GM21423 (cell line): ENCODE measurements around the gene ASL.
"Not testable (repeated sequence)": the region's sequence is repeated elsewhere in the genome, so short reads cannot be mapped to it uniquely, and the experiment has no call there.

Experiments
- ATAC-seq: cut with Tn5 transposase; IDR thresholded peaks from one replicate; pipeline ENCODE4 v1.9.1; 2021; ENCODE audit warnings: mild to moderate bottlenecking, moderate library complexity; ENCODE audit not compliant: unreplicated experiment

Gene ASL

GRCh38 chr7:66075590-66076461 is at the start of gene ASL:
Gene ASL (plus strand): TSS chr7:66075819. CDS start chr7:66076082, 263 bp downstream.
- peak; percentile 99 for ATAC-seq

DNA sequence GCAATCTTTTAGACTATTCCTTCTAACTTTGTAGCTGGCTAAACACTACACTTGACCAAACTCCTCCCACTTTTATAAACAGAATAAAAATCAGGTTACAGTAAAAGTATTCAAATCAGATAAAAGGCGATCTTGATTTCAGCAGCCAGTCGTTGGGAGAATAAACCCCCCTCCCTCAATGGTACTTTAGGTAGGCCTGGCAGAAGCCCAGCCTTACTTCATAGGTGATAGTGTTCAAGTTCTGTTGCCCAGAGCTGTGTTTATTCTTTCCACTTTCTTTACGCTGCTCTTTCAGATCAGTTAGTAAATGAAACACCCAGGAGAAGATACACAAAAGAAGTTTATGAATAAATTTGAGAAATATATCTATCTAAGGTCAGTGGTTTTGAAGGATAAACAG is 47.3 kb upstream of the ASL start:
- not testable (repeated sequence) for ATAC-seq

DNA sequence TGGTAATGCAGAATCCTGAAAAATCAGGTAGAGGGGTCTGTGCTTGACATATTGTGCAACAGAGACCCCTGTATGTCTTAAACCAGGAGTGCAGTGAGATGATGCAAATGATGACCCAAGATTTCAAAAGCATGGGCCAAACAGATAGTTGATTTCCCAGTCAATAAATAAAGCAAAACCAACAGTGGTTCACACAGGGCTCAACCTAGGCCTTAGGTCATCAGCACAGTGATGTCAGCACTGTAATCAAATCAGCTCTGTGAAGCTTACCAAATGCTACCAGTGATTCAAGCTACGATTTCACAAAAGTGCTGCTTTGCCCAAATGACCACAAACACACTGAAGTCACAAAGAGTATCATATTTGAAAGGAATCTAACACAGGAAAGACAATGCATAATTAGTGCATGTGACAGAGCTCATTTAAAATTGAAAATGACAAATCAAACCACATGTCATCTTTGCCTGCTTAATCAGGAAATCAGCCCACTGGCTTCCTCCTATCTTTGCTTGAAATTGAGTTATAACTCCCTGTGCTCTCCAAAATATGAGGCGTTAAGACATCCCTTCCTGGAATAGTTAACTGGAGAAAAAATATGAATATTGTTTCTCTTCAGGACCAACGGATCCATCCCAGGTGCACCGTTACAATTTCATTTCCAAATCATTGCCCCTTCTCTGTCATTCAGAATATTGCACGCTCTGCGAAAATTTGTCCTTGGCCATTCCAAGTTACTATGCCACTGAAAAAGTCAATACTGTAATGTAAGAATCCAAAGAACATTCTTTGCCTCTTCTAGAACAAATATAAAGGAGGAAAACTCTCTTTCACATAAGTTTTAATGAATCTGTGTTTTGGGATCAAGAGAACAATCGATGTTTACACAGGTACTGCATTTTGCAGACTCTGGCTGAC is 41.9 kb upstream of the ASL start:
- ATAC-seq: no peak

GRCh38 chr7:66034436-66035010 is 41.1 kb upstream of the ASL start:
- not testable (repeated sequence) for ATAC-seq

DNA sequence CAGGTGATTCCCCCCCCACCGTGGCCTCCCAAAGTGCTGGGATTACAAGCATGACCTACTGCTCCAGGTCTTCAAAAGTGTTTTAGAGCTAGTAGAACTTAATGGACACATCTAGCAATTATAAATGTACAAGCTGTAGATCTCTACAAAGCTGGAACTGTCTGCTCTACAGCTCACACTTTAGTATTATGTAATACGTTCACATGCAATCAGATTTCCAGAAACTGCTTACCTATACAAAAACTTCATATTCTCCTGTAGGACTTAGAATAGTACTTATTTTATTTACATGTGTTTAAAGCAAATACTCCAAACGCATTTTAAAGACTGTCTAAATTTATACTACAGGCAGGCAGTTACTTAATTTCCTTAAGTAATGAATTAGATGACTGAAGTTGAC is 39.2 kb upstream of the ASL start:
- no peak for ATAC-seq

DNA sequence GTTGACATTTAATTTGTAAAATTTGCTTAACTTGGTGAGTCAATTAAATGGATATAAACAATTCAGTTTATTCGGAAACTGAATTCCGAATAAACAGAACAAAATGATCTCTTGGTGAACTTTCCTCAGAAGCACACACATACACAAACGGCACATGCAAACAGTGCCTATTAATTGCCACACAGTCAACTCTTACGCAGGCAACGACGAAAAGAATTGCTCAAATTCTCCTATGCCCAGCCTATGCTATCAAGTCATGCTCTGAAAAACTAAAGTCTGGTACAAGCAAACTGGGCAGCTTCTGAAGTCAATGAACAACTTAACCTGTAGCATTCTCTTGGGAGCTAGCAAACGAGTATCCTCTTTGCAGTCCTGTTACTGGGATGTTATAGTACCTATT is 38.8 kb upstream of the ASL start:
- ATAC-seq: no peak

- ATAC-seq: peak; percentile 45
Measured at GRCh38 chr7:66039094-66039670, 36.4 kb upstream of the ASL start.

- no peak for ATAC-seq
Measured at GRCh38 chr7:66043681-66044497, 31.7 kb upstream of the ASL start.

DNA sequence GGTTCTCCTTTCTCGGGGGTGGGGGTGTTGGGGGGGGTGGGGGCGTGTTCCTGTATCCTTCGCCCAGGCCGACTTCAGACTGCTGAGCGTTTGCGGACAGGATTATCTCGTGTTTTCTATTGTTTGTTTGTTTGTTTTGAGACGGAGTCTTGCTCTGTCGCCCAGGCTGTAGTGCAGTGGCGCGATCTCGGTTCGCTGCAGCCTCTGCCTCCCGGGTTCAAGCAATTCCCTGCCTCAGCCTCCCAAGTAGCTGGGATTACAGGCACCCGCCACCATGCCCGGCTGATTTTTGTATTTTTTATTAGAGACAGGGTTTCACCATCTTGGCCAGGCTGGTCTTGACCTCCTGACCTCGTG is 31.1 kb upstream of the ASL start:
- not testable (repeated sequence) for ATAC-seq

DNA sequence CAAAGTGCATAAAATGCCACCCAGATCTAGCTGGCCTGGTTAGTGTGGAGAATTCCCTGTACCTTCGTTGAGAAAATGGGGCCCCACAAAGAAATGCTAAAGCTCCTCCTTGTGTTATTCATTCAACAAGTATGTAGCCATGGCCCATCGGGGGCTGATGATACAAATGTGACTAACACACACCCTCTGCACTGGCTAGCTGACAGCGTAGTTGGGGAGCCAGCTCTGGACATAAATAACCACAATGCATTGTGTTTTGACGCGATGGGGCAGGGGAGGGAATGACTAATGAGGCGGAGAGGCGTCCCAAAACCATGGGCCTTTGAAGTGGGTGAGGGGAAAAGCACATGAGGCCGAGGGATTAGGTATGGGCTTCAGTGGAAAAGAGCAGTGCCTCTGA is 28.2 kb upstream of the ASL start:
- ATAC-seq: no peak

DNA sequence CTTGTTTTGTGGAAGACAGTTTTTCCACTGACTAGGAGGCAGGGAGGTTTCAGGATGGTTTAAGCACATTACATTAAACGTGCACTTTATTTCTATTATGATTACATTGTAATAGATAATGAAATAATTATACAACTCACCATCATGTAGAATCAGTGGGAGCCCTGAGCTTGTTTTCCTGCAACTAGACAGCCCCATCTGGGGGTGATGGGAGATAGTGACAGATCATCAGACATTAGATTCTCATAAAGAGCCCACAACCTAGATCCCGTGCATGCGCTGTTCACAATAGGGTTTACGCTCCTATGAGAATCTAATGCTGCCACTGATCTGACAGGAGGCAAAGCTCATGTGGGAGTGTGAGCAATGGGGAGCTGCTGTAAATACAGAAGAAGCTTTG is 25.7 kb upstream of the ASL start:
- ATAC-seq: not testable (repeated sequence)

DNA sequence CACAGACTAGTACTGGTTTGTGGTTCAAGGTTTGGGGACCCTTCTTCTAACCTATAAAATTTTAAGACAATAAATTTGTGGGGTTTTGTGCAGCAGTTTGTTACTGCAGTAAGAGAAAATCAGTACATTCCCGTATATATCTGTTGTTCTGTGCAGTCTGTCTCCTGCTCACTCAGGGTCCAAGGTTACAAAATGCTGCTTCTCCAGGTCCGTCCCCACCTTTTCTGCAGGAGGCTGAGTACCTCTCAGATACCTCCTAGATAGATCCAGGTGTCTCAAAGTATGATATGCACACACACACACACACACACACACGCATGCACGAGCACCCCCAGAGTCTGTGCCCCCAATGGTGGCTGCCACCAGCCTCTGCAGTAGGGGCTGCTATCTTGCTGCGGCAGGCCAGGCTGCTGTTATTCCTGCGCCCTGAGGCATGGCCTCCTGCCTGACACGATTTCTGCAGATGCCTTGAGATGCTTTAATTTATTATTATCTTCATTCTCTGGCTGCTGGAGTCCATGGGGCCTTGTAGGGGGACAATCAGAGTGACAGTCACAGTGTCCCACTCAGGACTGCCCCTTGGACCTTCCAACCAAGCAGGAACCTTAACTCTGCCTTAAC is 25.2 kb upstream of the ASL start:
- ATAC-seq: no peak

DNA sequence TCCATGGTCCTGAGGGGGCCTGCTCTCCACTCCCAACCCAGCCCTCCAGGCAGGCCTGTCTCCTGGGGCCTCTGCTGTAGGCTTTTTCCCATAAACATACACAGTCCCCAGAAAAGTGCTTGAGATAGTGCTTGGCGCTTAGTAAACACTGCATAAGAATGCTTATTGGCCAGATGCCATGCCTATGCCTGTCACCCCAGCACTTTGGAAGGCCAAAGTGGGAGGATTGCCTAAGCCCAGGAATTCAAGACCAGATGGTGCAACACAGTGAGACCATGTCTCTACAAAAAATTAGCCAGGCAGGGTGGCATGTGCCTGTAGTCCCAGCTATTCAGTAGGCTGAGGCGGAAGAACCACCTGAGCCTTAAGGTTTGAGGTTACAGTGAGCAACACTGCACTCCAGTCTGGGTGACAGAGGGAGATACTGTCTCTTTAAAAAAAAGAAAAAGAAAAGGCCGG is 24.6 kb upstream of the ASL start:
- no peak for ATAC-seq

GRCh38 chr7:66052447-66052846 is 23.2 kb upstream of the ASL start:
- no peak for ATAC-seq

- no peak for ATAC-seq
Measured at GRCh38 chr7:66054063-66054462, 21.6 kb upstream of the ASL start.

GRCh38 chr7:66055321-66055956 is 20.2 kb upstream of the ASL start:
- peak; percentile 77 for ATAC-seq

DNA sequence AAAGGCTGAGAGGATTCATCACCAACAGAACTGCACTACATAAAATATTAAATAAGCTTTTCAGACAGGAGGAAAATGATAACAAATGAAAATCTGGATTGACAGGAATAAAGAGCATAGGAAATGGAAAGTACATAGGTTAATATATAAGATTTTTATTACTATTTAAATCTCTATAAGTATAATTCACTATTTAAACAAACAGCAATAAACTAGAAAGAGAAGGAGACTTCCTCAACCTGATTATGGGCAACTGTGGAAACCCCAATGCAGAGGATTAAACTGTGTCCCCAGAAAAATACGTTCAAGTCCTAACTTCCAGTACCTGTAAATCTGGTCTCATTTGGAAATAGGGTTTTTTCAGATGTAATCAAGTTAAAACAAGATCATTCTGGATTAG is 14.8 kb upstream of the ASL start:
- no peak for ATAC-seq

DNA sequence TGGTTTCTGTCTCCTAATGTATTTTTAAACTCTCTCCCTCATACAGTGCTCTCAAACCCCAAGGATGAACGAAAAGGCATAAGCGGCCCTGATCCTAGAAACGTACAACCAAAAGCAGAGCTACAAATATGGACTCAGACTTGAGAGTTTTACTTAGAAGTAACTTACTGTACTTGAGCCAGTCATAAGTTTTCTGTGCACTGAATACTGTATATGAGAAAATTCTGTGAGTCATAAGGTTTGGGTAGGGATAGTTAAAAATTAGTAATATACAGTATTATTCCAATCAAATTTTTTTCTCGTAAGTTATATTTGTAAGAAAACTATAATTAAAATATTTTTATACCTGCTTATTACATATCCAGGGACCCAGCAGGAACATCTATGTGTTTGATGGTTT is 5.9 kb upstream of the ASL start:
- ATAC-seq: no peak

DNA sequence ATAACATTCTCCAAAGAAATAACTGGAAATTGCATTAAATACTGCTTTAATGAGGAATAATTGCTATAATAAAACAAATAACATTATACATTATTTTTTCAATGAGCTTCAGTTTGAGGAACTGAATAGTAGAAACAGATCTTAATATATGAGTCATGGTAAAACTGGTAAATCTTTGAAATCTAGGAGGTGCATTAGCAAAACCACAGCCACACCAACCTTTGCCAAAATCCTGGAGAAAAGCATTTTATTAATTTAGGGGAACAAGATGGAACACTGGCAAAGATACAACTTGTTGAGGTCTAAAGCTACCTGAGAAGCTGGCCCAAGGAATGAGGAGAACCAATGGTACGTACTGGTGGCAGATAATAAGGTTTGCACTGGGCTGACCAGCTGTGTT is 5.4 kb upstream of the ASL start:
- no peak for ATAC-seq
